Body of pancreas (tissue), 4 donors: ENCODE results near the gene TRAPPC6A.

Experiments used
- CTCF ChIP-seq, 7 experiments: fragments of 450-650 bp in 4 of 7; fragments of 200-600 bp in 3 of 7; sonication (generic) in 3 of 7; IDR thresholded peaks; one replicate each; pipeline ENCODE4 v1.5.1; 2016 to 2019; ENCODE audit warnings: antibody characterized with exemption in 7 of 7
- POLR2A ChIP-seq, 3 donors: fragments of 450-650 bp; IDR thresholded peaks; one replicate each; pipeline ENCODE4 v1.6.1; 2016; ENCODE audit warnings: antibody characterized with exemption in 3 of 3, mild to moderate bottlenecking in 2 of 3

GRCh38 chr19:45163751-45164460 is 14.1 kb downstream of the TRAPPC6A start:
- no peak for TF ChIP-seq CTCF (IDR thresholded peaks at IDR 0.05)
- TF ChIP-seq POLR2A (IDR thresholded peaks at IDR 0.05): no peak
